Activated T-cell treated with anti-CD3 and anti-CD28 coated beads, Interleukin-2, amount 50 U/mL, for 4 hours (primary cell): ENCODE measurements around the gene CASZ1. TPM values are rescaled to one million over a fixed set of nuclear protein-coding genes. Genes with fewer than 3 reads are reported as not detected.

Source experiments
- ATAC-seq, 2 donors: fragments of 200-7000 bp; cut with Tn5 transposase; one replicate each; pipeline ENCODE4 v1.10.0; 2021
- DNase-seq: peaks from one replicate; pipeline ENCODE4 v3.0.0-alpha.2; 2020
- H3K27me3 Mint-ChIP-seq: one replicate; pipeline ENCODE4 v1.8.0; 2021; ENCODE audit warnings: low read depth, mixed read lengths
- H3K36me3 Mint-ChIP-seq: one replicate; pipeline ENCODE4 v1.8.0; 2022; ENCODE audit warnings: mixed read lengths; ENCODE audit not compliant: insufficient read depth
- H3K4me1 Mint-ChIP-seq: one replicate; pipeline ENCODE4 v1.8.0; 2021; ENCODE audit warnings: low read depth, mixed read lengths
- H3K4me3 Mint-ChIP-seq: one replicate; pipeline ENCODE4 v1.8.0; 2021; ENCODE audit warnings: mild to moderate bottlenecking, moderate library complexity, mixed read lengths
- H3K9me3 Mint-ChIP-seq: one replicate; pipeline ENCODE4 v1.8.0; 2021; ENCODE audit warnings: mixed read lengths
- total RNA-seq, 3 donors: library from RNA; stranded (reverse); gene quantifications; one replicate each; pipeline ENCODE4 v1.2.1, GENCODE V29; 2021

CASZ1 gene
- total RNA-seq, 3 donors from 2014 or later, result 6.9 to 11.2 (median 8.4) TPM

GRCh38 chr1:10687251-10687651 lies 109.2 kb downstream of the CASZ1 start:
- peaks cover 5% of the 10 kb centered on the region for H3K4me1 Mint-ChIP-seq
- ATAC-seq (no peak), DNase-seq (no peak)
- no peaks in the 10 kb centered on the region for H3K9me3 Mint-ChIP-seq
- H3K36me3 Mint-ChIP-seq, result no peaks in the 10 kb centered on the region
- no peaks in the 10 kb centered on the region for H3K27me3 Mint-ChIP-seq
- H3K4me3 Mint-ChIP-seq, result no peak overlapping the region

- no peak for ATAC-seq
- peaks cover 5% of the 10 kb centered on the region for H3K4me1 Mint-ChIP-seq
- H3K9me3 Mint-ChIP-seq, result no peaks in the 10 kb centered on the region
- H3K36me3 Mint-ChIP-seq, result no peaks in the 10 kb centered on the region
- DNase-seq, result no peak
- H3K4me3 Mint-ChIP-seq, result no peak overlapping the region
- no peaks in the 10 kb centered on the region for H3K27me3 Mint-ChIP-seq
Observed at GRCh38 chr1:10686404-10687040, 109.9 kb downstream of the CASZ1 start.

- DNase-seq, result no peak
- no peaks in the 10 kb centered on the region for H3K27me3 Mint-ChIP-seq
- peaks cover 2% of the 10 kb centered on the region for H3K4me1 Mint-ChIP-seq
- ATAC-seq, result no peak
- no peaks in the 10 kb centered on the region for H3K36me3 Mint-ChIP-seq
- no peak overlapping the region for H3K4me3 Mint-ChIP-seq
- H3K9me3 Mint-ChIP-seq, result no peaks in the 10 kb centered on the region
Observed at GRCh38 chr1:10685808-10686403, 110.5 kb downstream of the CASZ1 start.

DNA sequence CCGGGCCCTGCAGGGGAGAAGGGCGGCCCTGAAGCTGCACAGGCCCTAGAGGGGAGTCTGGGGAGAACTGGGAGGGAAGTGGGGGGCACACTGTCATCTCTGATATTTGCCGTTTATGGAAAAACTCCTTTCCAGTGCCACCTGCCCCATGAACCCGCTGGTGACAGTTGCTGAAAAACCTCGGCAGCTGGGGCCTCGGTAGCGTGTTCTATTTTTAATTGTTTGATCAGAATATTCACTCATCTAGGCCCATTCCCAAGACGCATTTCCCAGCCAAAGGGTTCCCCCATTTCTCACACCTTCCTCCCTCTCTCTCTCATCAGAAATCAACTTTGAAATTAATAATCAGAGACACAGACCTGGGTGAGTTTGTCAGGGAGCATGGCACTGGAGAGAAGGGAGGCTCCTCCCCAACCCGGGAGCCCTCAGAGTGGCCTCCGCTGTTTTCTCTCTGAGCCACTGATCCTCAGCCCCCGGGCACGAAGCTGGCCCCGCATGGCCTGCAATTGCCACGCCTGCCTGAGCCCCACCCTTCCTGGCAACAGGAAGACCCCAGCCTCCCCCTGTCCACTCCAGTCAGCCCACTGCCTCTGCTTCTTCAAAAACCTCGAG lies 111.1 kb downstream of the CASZ1 start:
- no peaks in the 10 kb centered on the region for H3K9me3 Mint-ChIP-seq

DNA sequence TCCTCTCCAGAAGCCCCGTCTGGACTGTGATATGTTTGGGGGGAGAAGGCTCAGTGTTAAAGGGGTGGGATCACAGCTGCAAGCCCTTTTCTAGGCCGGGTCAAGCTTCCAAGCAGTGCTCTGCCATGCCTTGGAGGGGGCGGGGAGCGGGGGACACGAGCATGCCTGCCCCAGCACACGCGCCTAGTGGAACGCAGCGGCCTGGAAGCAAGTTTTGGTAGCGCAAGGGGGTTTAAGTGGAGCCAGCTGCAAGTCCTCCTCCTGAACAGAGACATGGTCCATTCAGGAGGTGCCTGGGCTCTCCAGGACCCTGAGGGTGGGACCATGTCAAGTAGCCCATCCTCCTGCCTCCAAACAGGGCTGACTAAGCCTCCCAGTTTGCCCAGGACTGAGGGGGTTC lies 112.2 kb downstream of the CASZ1 start:
- Mint-ChIP-seq H3K36me3 (no peaks in the 10 kb centered on the region), H3K4me3 (no peak overlapping the region), H3K27me3 (no peaks in the 10 kb centered on the region), H3K4me1 (peaks cover 2% of the 10 kb centered on the region), H3K9me3 (no peaks in the 10 kb centered on the region)
- ATAC-seq, result no peak
- DNase-seq, result no peak

More for the DNA sequence above, 111.1 kb downstream of the CASZ1 start:
- no peak for DNase-seq
- H3K36me3 Mint-ChIP-seq, result no peaks in the 10 kb centered on the region
- H3K4me1 Mint-ChIP-seq, result peaks cover 2% of the 10 kb centered on the region
- ATAC-seq, result no peak
- no peaks in the 10 kb centered on the region for H3K27me3 Mint-ChIP-seq
- no peak overlapping the region for H3K4me3 Mint-ChIP-seq

GRCh38 chr1:10682449-10683309 lies 113.8 kb downstream of the CASZ1 start:
- DNase-seq (no peak), ATAC-seq (no peak)
- Mint-ChIP-seq H3K4me1 (peaks cover 2% of the 10 kb centered on the region), H3K36me3 (no peaks in the 10 kb centered on the region), H3K9me3 (no peaks in the 10 kb centered on the region), H3K4me3 (no peak overlapping the region), H3K27me3 (no peaks in the 10 kb centered on the region)

DNA sequence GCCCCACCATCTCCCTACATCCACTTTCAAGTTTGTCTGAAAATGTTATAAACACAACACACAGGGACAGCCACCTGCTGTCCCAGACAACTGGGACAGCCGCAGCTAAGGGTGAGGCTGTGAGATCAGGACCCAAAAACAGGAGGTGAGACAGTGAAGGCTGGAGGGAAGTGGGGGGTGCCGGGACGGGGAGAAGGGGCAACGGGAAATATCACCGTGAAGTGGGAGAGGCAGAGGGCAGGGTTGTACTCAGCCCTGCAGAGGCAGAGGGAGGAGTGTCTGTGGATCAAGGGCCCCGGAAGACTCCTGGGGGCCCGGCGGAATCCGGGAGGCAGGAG lies 114.4 kb downstream of the CASZ1 start:
- Mint-ChIP-seq H3K9me3 (no peaks in the 10 kb centered on the region), H3K27me3 (no peaks in the 10 kb centered on the region), H3K36me3 (no peaks in the 10 kb centered on the region), H3K4me1 (peaks cover 2% of the 10 kb centered on the region), H3K4me3 (no peak overlapping the region)
- DNase-seq (no peak), ATAC-seq (no peak)

- no peak overlapping the region for H3K4me3 Mint-ChIP-seq
- H3K36me3 Mint-ChIP-seq, result no peaks in the 10 kb centered on the region
- no peaks in the 10 kb centered on the region for H3K27me3 Mint-ChIP-seq
- no peaks in the 10 kb centered on the region for H3K9me3 Mint-ChIP-seq
- ATAC-seq, result no peak
- peaks cover 2% of the 10 kb centered on the region for H3K4me1 Mint-ChIP-seq
- no peak for DNase-seq
Observed at GRCh38 chr1:10681296-10682107, 114.9 kb downstream of the CASZ1 start.

- Mint-ChIP-seq H3K4me3 (no peak overlapping the region), H3K9me3 (no peaks in the 10 kb centered on the region), H3K36me3 (no peaks in the 10 kb centered on the region), H3K27me3 (no peaks in the 10 kb centered on the region), H3K4me1 (peaks cover 2% of the 10 kb centered on the region)
- no peak for DNase-seq
- ATAC-seq, result no peak
Observed at GRCh38 chr1:10680487-10680886, 116.0 kb downstream of the CASZ1 start.

DNA sequence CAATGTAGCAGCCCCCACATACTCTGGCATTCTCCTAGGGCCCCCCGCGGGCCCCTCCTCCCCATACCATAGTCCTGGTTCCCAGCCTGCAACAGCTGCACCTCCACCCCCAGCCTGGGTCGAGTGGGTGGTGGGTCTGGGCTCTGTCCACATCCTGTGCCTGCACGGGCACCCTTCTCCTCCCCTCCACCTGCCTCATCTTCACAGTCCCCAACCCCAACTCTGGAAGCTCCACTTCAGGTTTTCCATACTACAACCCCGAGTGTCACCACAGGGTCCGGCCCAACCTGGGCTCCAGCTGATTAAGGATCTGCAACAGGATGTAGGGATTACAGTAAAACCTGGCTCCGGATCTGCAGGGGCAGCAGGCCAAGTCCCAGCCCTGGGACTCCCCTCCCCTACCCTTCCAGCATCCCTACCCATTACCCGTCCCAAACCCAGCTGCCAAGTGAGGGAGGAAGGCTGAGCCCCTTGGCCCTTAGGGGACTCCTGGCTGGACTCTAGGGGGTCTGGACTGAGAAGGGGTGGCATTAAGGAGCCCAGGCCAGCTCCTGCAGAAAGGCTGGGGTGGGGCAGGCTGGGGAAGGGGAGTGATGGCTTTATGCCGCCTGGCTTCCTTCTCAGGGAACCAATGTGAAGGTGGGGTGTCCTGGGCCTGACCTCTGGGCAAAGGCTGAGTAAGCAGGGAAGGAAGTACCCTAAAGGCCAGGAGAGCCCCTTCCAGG lies 116.8 kb downstream of the CASZ1 start:
- DNase-seq, result no peak
- H3K9me3 Mint-ChIP-seq, result no peaks in the 10 kb centered on the region
- ATAC-seq, result no peak
- H3K27me3 Mint-ChIP-seq, result no peaks in the 10 kb centered on the region
- H3K4me3 Mint-ChIP-seq, result no peak overlapping the region
- H3K4me1 Mint-ChIP-seq, result peaks cover 2% of the 10 kb centered on the region
- H3K36me3 Mint-ChIP-seq, result no peaks in the 10 kb centered on the region

DNA sequence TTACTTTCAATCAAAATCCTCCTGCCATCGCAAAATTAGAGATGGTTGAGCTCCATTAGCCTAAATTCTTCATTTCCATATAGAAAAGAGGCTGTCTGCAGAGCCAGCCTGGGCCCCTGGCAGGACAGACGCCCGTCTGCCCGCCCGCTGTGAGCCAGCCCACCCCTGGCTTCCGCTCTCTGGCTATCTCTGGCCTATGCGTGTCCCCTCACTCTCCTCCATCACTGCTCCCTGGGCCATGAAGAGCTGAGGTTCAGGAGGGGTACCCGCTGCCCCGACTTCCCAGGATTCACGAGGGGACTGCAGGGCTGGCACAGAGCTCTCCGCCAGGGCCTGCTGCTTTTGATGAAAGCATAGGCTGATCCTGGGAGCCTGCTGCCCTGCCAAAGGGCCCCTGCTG lies 117.6 kb downstream of the CASZ1 start:
- Mint-ChIP-seq H3K9me3 (no peaks in the 10 kb centered on the region), H3K4me3 (no peak overlapping the region), H3K27me3 (no peaks in the 10 kb centered on the region), H3K36me3 (no peaks in the 10 kb centered on the region), H3K4me1 (peaks cover 2% of the 10 kb centered on the region)
- DNase-seq, result no peak
- ATAC-seq, result no peak

GRCh38 chr1:10678402-10678801 lies 118.0 kb downstream of the CASZ1 start:
- H3K36me3 Mint-ChIP-seq, result no peaks in the 10 kb centered on the region
- H3K4me3 Mint-ChIP-seq, result no peak overlapping the region
- DNase-seq (no peak), ATAC-seq (no peak)
- H3K9me3 Mint-ChIP-seq, result no peaks in the 10 kb centered on the region
- H3K4me1 Mint-ChIP-seq, result peaks cover 2% of the 10 kb centered on the region
- H3K27me3 Mint-ChIP-seq, result no peaks in the 10 kb centered on the region

- Mint-ChIP-seq H3K9me3 (no peaks in the 10 kb centered on the region), H3K27me3 (no peaks in the 10 kb centered on the region), H3K4me1 (peaks cover 2% of the 10 kb centered on the region), H3K4me3 (no peak overlapping the region), H3K36me3 (no peaks in the 10 kb centered on the region)
- DNase-seq (no peak), ATAC-seq (no peak)
Observed at GRCh38 chr1:10677491-10678391, 118.7 kb downstream of the CASZ1 start.
